Amniotic epithelial cell (primary cell): Measurements from ENCODE around the gene EXOC6B.

Experiments used
- DNase-seq: peaks from one replicate; pipeline ENCODE4 v3.0.0-alpha.2; 2010; ENCODE audit warnings: low read depth

EXOC6B gene

GRCh38 chr2:72734432-72734831, 91.4 kb downstream of the EXOC6B start:
- no peak for DNase-seq

GRCh38 chr2:72731116-72731515, 94.7 kb downstream of the EXOC6B start:
- DNase-seq, result no peak

GRCh38 chr2:72727356-72727755, 98.5 kb downstream of the EXOC6B start:
- no peak for DNase-seq

- no peak for DNase-seq
These were observed 102.0 kb downstream of the EXOC6B start for GRCh38 chr2:72723769-72724370.

- peak; percentile 65 for DNase-seq
These were observed 103.3 kb downstream of the EXOC6B start for GRCh38 chr2:72722492-72723070.

- peak; percentile 15 for DNase-seq
These were observed 106.4 kb downstream of the EXOC6B start for GRCh38 chr2:72719416-72719815.

GRCh38 chr2:72718876-72719275, 107.0 kb downstream of the EXOC6B start:
- DNase-seq, result no peak

- no peak for DNase-seq
These were observed 109.2 kb downstream of the EXOC6B start for GRCh38 chr2:72716601-72717000.

- no peak for DNase-seq
These were observed 112.0 kb downstream of the EXOC6B start for GRCh38 chr2:72713857-72714256.

- DNase-seq, result no peak
These were observed 112.9 kb downstream of the EXOC6B start for GRCh38 chr2:72712977-72713376.

GRCh38 chr2:72712304-72712703, 113.5 kb downstream of the EXOC6B start:
- DNase-seq, result no peak

- DNase-seq, result no peak
These were observed 115.2 kb downstream of the EXOC6B start for GRCh38 chr2:72710418-72711152.

- no peak for DNase-seq
These were observed 117.6 kb downstream of the EXOC6B start for GRCh38 chr2:72708236-72708635.

- no peak for DNase-seq
These were observed 127.5 kb downstream of the EXOC6B start for GRCh38 chr2:72698300-72698699.

- peak; percentile 7 for DNase-seq
These were observed 129.3 kb downstream of the EXOC6B start for GRCh38 chr2:72696559-72696958.

GRCh38 chr2:72695676-72696075, 130.2 kb downstream of the EXOC6B start:
- no peak for DNase-seq

- DNase-seq, result peak; percentile 93
These were observed 130.9 kb downstream of the EXOC6B start for GRCh38 chr2:72694715-72695496.

- DNase-seq, result peak; percentile 46
These were observed 136.1 kb downstream of the EXOC6B start for GRCh38 chr2:72689579-72690195.

GRCh38 chr2:72685638-72686213, 140.1 kb downstream of the EXOC6B start:
- no peak for DNase-seq

- no peak for DNase-seq
These were observed 143.8 kb downstream of the EXOC6B start for GRCh38 chr2:72682061-72682460.
